AG04450 (cell line): Measurements from ENCODE around the gene DSCAML1. TPM values are rescaled to one million over a fixed set of nuclear protein-coding genes. Genes with fewer than 3 reads are reported as not detected.

Experiments
- CTCF ChIA-PET: fragments of 300-600, 350-600 bp; formaldehyde crosslinking; extraction: SDS; loops from one replicate; lab custom pipeline; 2022; ENCODE audit warnings: antibody characterized with exemption, inconsistent platforms; lab: Charles Lee
- POLR2A ChIA-PET: fragments of 350-600 bp; formaldehyde crosslinking; extraction: SDS; loops from one replicate; lab custom pipeline; 2021; ENCODE audit warnings: antibody characterized with exemption, inconsistent platforms; lab: Yijun Ruan, JAX
- DNase-seq: peaks from one replicate; pipeline ENCODE4 v3.0.0-alpha.2; 2011; ENCODE audit warnings: low read depth, low spot score
- H3K27ac ChIP-seq: one replicate; pipeline ENCODE4 v1.5.1; 2012; ENCODE audit warnings: low read depth, low read length, control low read depth
- H3K27me3 ChIP-seq: one replicate; pipeline ENCODE4 v1.6.0; 2012; ENCODE audit warnings: low read length; ENCODE audit not compliant: control insufficient read depth, insufficient read depth
- H3K4me3 ChIP-seq: 2 replicates; pipeline ENCODE4 v1.5.1; 2011; ENCODE audit warnings: mild to moderate bottlenecking, low read depth, low read length, control low read depth
- H3K9me3 ChIP-seq: 2 replicates; pipeline ENCODE4 v1.5.1; 2012; ENCODE audit warnings: low read length; ENCODE audit not compliant: control insufficient read depth, insufficient read depth
- CTCF ChIP-seq: IDR thresholded peaks from 2 replicates; pipeline ENCODE4 v1.5.1; 2011; ENCODE audit warnings: low read depth, low read length, control low read depth, inconsistent platforms
- polyA plus RNA-seq: library from polyadenylated mRNA; depleted of rRNA; stranded (reverse); fragments of >200 nt; gene quantifications from 2 replicates; pipeline ENCODE4 v1.2.3, GENCODE V29; 2011

Gene DSCAML1
- polyA plus RNA-seq, 1 experiment = not detected

GRCh38 chr11:117489999-117490679 lies 306.9 kb downstream of the DSCAML1 start:
- Histone ChIP-seq H3K9me3 (no peaks in the 10 kb centered on the region), H3K27ac (no peak overlapping the region), H3K4me3 (no peak overlapping the region), H3K27me3 (peaks cover 17% of the 10 kb centered on the region)
- no peak for DNase-seq
- TF ChIP-seq CTCF = no peak
- ChIA-PET POLR2A (no interaction called here), CTCF (interaction anchor here (1.6 kb wide), 1 partner anchor 64 kb away, joined by 3 read pairs; no protein-coding TSS in a partner anchor)

- Histone ChIP-seq H3K27me3 (peaks cover 14% of the 10 kb centered on the region), H3K27ac (no peak overlapping the region), H3K4me3 (no peak overlapping the region), H3K9me3 (no peaks in the 10 kb centered on the region)
- no peak for DNase-seq
- ChIA-PET CTCF (interaction anchor here (1.6 kb wide), 1 partner anchor 63 kb away, joined by 3 read pairs; no protein-coding TSS in a partner anchor), POLR2A (no interaction called here)
- TF ChIP-seq CTCF = no peak
Observed at GRCh38 chr11:117488996-117489952, 307.7 kb downstream of the DSCAML1 start.

- no peak for TF ChIP-seq CTCF
- POLR2A ChIA-PET = no interaction called here
- CTCF ChIA-PET = no interaction called here
- H3K9me3 ChIP-seq = no peaks in the 10 kb centered on the region
- H3K27me3 ChIP-seq = peaks cover 12% of the 10 kb centered on the region
- no peak overlapping the region for H3K4me3 ChIP-seq
- H3K27ac ChIP-seq = no peak overlapping the region
- DNase-seq = no peak
Observed at GRCh38 chr11:117486059-117486458, 311.0 kb downstream of the DSCAML1 start.

GRCh38 chr11:117484156-117484555 lies 312.9 kb downstream of the DSCAML1 start:
- CTCF ChIA-PET = no interaction called here
- no peak for TF ChIP-seq CTCF
- no peak for DNase-seq
- POLR2A ChIA-PET = no interaction called here
- no peak overlapping the region for H3K27ac ChIP-seq
- peaks cover 7% of the 10 kb centered on the region for H3K27me3 ChIP-seq
- H3K9me3 ChIP-seq = no peaks in the 10 kb centered on the region
- H3K4me3 ChIP-seq = no peak overlapping the region

GRCh38 chr11:117483372-117483771 lies 313.6 kb downstream of the DSCAML1 start:
- ChIA-PET CTCF (no interaction called here), POLR2A (no interaction called here)
- H3K4me3 ChIP-seq = no peak overlapping the region
- DNase-seq = no peak
- H3K9me3 ChIP-seq = no peaks in the 10 kb centered on the region
- no peak overlapping the region for H3K27ac ChIP-seq
- peaks cover 7% of the 10 kb centered on the region for H3K27me3 ChIP-seq
- no peak for TF ChIP-seq CTCF
